HCT116 (cell line): ENCODE measurements around the gene IFNA14. TPM values are rescaled to one million over a fixed set of nuclear protein-coding genes. Genes with fewer than 3 reads are reported as not detected.
A peak's percentile ranks its signal among the peaks of the same experiment; 100 is the strongest.

ENCODE experiments used
- ATAC-seq: fragments of 200-7000 bp; cut with Tn5 transposase; 2 replicates; pipeline ENCODE4 v1.9.1; 2020; ENCODE audit warnings: mild to moderate bottlenecking, moderate library complexity
- BruUV-seq: library from RNA; stranded (reverse); fragments of 400-500 nt; replicated peaks from 2 replicates; lab custom pipeline; 2021; lab: Mats Ljungman, UMichigan
- CTCF ChIA-PET: fragments of 300-600 bp; sonication (Branson Sonifier 250); formaldehyde crosslinking; loops from one replicate; lab custom pipeline; 2021; ENCODE audit warnings: antibody characterized with exemption; lab: Charles Lee
- POLR2A ChIA-PET: fragments of 300-600, 350-600 bp; sonication (Branson Sonifier 250); formaldehyde crosslinking; loops from one replicate; lab custom pipeline; 2021; ENCODE audit warnings: antibody characterized with exemption; lab: Charles Lee
- RAD21 ChIA-PET, 2 experiments: fragments of 300-600 bp; sonication (Branson Sonifier 250); formaldehyde crosslinking; loops; one replicate each; lab custom pipeline; 2023; ENCODE audit warnings: low total read pairs in 2 of 2; ENCODE audit not compliant: uncharacterized antibody in 2 of 2, unreplicated experiment in 2 of 2, low non-redundant PET in 1 of 2; lab: Charles Lee
- DNase-seq: peaks from one replicate; pipeline ENCODE4 v3.0.0-alpha.2; 2010; ENCODE audit warnings: low read depth, low spot score
- H2AFZ ChIP-seq: fragments of 200-600 bp; shearing (Covaris generic), sonication (generic); 2 replicates; pipeline ENCODE4 v1.6.1; 2017; ENCODE audit warnings: low read depth, mixed run types, mixed read lengths, antibody characterized with exemption, low read length; ENCODE audit not compliant: poor library complexity, severe bottlenecking
- H3K27ac ChIP-seq: 2 replicates; pipeline ENCODE4 v1.5.1; 2012; ENCODE audit warnings: low read depth, low read length
- H3K27me3 ChIP-seq: fragments of 200-600 bp; sonication (generic); 2 replicates; pipeline ENCODE4 v1.6.1; 2016; ENCODE audit warnings: mixed run types, low read length, mixed read lengths; ENCODE audit not compliant: insufficient read depth
- H3K36me3 ChIP-seq, 2 experiments: fragments of 200-500 bp in 1 of 2; fragments of 200-600 bp in 1 of 2; sonication (Bioruptor generic) in 1 of 2; sonication (generic) in 1 of 2; 2 replicates each; pipeline versions ENCODE4 v1.5.1 to v1.6.1; 2014 to 2016; ENCODE audit warnings: low read length in 2 of 2, inconsistent platforms in 1 of 2, mixed read lengths in 1 of 2, mixed run types in 1 of 2; ENCODE audit not compliant: insufficient read depth in 2 of 2, control insufficient read depth in 1 of 2
- H3K4me1 ChIP-seq, 2 experiments: fragments of 200-600 bp in 1 of 2; sonication (generic) in 1 of 2; 2 replicates each; pipeline versions ENCODE4 v1.5.1 to v1.6.1; 2012 to 2017; ENCODE audit warnings: low read length in 2 of 2, inconsistent platforms in 1 of 2, mild to moderate bottlenecking in 1 of 2, mixed read lengths in 1 of 2, mixed run types in 1 of 2, moderate library complexity in 1 of 2; ENCODE audit not compliant: insufficient read depth in 2 of 2, control insufficient read depth in 1 of 2
- H3K4me2 ChIP-seq: fragments of 200-600 bp; sonication (generic); 2 replicates; pipeline ENCODE4 v1.6.1; 2017; ENCODE audit warnings: mixed run types, low read length, mixed read lengths
- H3K4me3 ChIP-seq, 2 experiments: fragments of 200-600 bp in 1 of 2; sonication (generic) in 1 of 2; replicated peaks in 1 of 2; 2 replicates each; pipeline ENCODE4 v1.5.1; 2011 to 2016; ENCODE audit warnings: low read length in 2 of 2, control low read depth in 1 of 2, low read depth in 1 of 2, mild to moderate bottlenecking in 1 of 2, mixed read lengths in 1 of 2, mixed run types in 1 of 2
- H3K79me2 ChIP-seq: fragments of 200-600 bp; sonication (generic); 2 replicates; pipeline ENCODE4 v1.6.1; 2017; ENCODE audit warnings: mild to moderate bottlenecking, mixed run types, low read length, moderate library complexity, mixed read lengths; ENCODE audit not compliant: insufficient read depth
- H3K9ac ChIP-seq: fragments of 200-600 bp; sonication (generic); 2 replicates; pipeline ENCODE4 v1.6.1; 2016; ENCODE audit warnings: low read length, mixed read lengths
- H3K9me2 ChIP-seq: fragments of 200-600 bp; sonication (generic), shearing (Covaris generic); 2 replicates; pipeline ENCODE4 v1.6.1; 2017; ENCODE audit warnings: mixed run types, mild to moderate bottlenecking, moderate library complexity; ENCODE audit not compliant: insufficient read depth
- H3K9me3 ChIP-seq, 2 experiments: fragments of 200-500 bp in 1 of 2; fragments of 200-600 bp in 1 of 2; sonication (Bioruptor generic) in 1 of 2; sonication (generic) in 1 of 2; 2 replicates each; pipeline ENCODE4 v1.6.1; 2014 to 2017; ENCODE audit warnings: low read length in 2 of 2, mixed read lengths in 2 of 2, inconsistent platforms in 1 of 2, low read depth in 1 of 2, mild to moderate bottlenecking in 1 of 2, mixed run types in 1 of 2, moderate library complexity in 1 of 2; ENCODE audit not compliant: control insufficient read depth in 1 of 2, insufficient read depth in 1 of 2
- H4K20me1 ChIP-seq: fragments of 200-600 bp; sonication (generic), shearing (Covaris generic); 2 replicates; pipeline ENCODE4 v1.6.1; 2017; ENCODE audit warnings: mixed run types, mild to moderate bottlenecking, moderate library complexity; ENCODE audit not compliant: insufficient read depth
- ATF3 ChIP-seq: IDR thresholded peaks from 2 replicates; pipeline ENCODE4 v1.6.1; 2012
- CBX3 ChIP-seq: IDR thresholded peaks from 2 replicates; pipeline ENCODE4 v1.6.1; 2012; ENCODE audit warnings: low read depth
- CEBPB ChIP-seq: IDR thresholded peaks from 2 replicates; pipeline ENCODE4 v1.6.1; 2012; ENCODE audit warnings: low read depth
- EGR1 ChIP-seq: IDR thresholded peaks from 2 replicates; pipeline ENCODE4 v1.6.1; 2012; ENCODE audit warnings: low read depth
- ELF1 ChIP-seq: IDR thresholded peaks from 2 replicates; pipeline ENCODE4 v1.6.1; 2012; ENCODE audit warnings: low read depth, borderline replicate concordance
- EZH2 ChIP-seq: fragments of 200-600 bp; sonication (generic); IDR thresholded peaks from 2 replicates; pipeline ENCODE4 v1.6.1; 2017; ENCODE audit warnings: antibody characterized with exemption, mixed run types
- EZH2phosphoT487 ChIP-seq: fragments of 200-600 bp; IDR thresholded peaks from 2 replicates; pipeline ENCODE4 v1.6.1; 2018; ENCODE audit warnings: antibody characterized with exemption, borderline replicate concordance
- FOSL1 ChIP-seq: IDR thresholded peaks from 2 replicates; pipeline ENCODE4 v1.6.1; 2012; ENCODE audit warnings: low read depth
- JUND ChIP-seq: IDR thresholded peaks from 2 replicates; pipeline ENCODE4 v1.6.1; 2012
- POLR2A ChIP-seq: IDR thresholded peaks from 2 replicates; pipeline ENCODE4 v1.7.0; 2011; ENCODE audit warnings: borderline replicate concordance; ENCODE audit not compliant: insufficient read depth, insufficient read length; ENCODE audit errors: extremely low read depth
- POLR2AphosphoS5 ChIP-seq: IDR thresholded peaks from 2 replicates; pipeline ENCODE4 v1.6.1; 2011; ENCODE audit warnings: mild to moderate bottlenecking, low read depth, low read length, moderate library complexity
- RAD21 ChIP-seq: IDR thresholded peaks from 2 replicates; pipeline ENCODE4 v1.6.1; 2012; ENCODE audit warnings: low read depth, mild to moderate bottlenecking
- SIN3A ChIP-seq: IDR thresholded peaks from 2 replicates; pipeline ENCODE4 v1.6.1; 2012; ENCODE audit warnings: low read depth
- SP1 ChIP-seq: IDR thresholded peaks from 2 replicates; pipeline ENCODE4 v1.6.1; 2012; ENCODE audit warnings: low read depth
- SRF ChIP-seq: IDR thresholded peaks from 2 replicates; pipeline ENCODE4 v1.6.1; 2012; ENCODE audit warnings: low read depth
- TCF7L2 ChIP-seq: IDR thresholded peaks from 2 replicates; pipeline ENCODE4 v1.7.0; 2011; ENCODE audit warnings: borderline replicate concordance, inconsistent platforms; ENCODE audit not compliant: insufficient read depth, insufficient read length; ENCODE audit errors: extremely low read depth
- YY1 ChIP-seq: IDR thresholded peaks from 2 replicates; pipeline ENCODE4 v1.6.1; 2011; ENCODE audit warnings: low read length, low read depth, moderate library complexity, mild to moderate bottlenecking; ENCODE audit not compliant: insufficient replicate concordance; ENCODE audit errors: extremely low read depth
- ZBTB33 ChIP-seq: IDR thresholded peaks from 2 replicates; pipeline ENCODE4 v1.6.1; 2011; ENCODE audit warnings: mild to moderate bottlenecking, low read length, moderate library complexity; ENCODE audit not compliant: insufficient replicate concordance; ENCODE audit errors: extremely low read depth
- ZFX ChIP-seq: fragments of 450-650 bp; IDR thresholded peaks from 2 replicates; pipeline ENCODE4 v1.6.1; 2017
- ZNF274 ChIP-seq: fragments of 200-500 bp; sonication (Bioruptor generic); IDR thresholded peaks from 2 replicates; pipeline ENCODE4 v1.6.1; 2014; ENCODE audit warnings: mild to moderate bottlenecking, low read depth, low read length, inconsistent platforms
- intact Hi-C: fragments of 100-400 bp; cut with micrococcal nuclease; formaldehyde crosslinking; loops from 2 replicates; pipeline ENCODE4 v1.10.0; 2022
- total RNA-seq: library from RNA; stranded (reverse); gene quantifications from one replicate; pipeline ENCODE4 v1.2.1, GENCODE V29; 2021; ENCODE audit not compliant: unreplicated experiment
- TF ChIP-seq, protein P1 (sequence below): IDR thresholded peaks from 2 replicates; pipeline ENCODE4 v1.6.1; 2012
- TF ChIP-seq, protein P2 (sequence below): IDR thresholded peaks from 2 replicates; pipeline ENCODE4 v1.6.1; 2012; ENCODE audit warnings: low read depth

The IFNA14 gene
- total RNA-seq, 1 experiment from 2014 or later = not detected

DNA sequence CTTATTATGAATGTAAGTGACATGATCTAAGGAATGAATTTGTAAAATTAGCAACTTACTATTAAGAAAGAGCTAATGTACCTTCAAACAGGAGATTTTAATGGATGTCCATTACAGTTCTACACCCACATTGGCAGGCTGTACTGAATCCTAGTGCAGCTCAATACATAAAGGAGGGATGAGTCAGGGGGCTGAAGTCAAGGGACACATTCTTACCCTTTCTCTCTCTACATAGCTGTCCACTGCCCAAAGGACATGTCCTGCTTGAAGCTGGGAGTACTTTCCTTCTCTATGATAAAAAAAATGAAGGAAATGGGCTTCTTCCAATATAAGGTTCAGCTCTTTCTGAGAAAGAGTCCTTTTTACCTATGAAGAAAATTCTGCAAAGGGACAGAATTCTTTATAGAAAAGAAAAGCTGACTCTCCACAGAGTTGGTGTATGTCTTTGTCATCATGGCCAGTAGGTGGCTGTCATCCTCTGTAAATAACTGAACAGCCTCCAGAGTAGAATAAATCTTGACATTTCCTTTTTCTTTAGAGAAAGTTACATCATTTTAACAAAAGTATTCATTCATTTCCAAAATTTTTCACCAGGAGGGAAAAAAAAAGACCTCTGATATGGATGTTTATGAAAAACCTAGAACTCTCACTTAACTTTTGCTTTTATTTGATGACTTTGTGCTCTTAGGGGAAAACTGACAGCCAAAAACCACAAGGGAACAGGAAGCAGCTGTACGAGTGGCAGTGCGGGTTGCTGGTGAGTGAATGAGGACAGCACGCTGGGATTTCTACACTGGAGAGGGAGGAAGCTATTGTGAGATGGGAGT lies 13.1 kb upstream of the IFNA14 start:
- no peaks in the 10 kb centered on the region for H3K27me3 ChIP-seq
- ChIA-PET CTCF (interaction anchor here (0.7 to 2.9 kb wide), 35 partner anchors 9 to 991 kb away, joined by 3 to 41 read pairs (median 5); partner anchors contain the start of gene KLHL9), RAD21 (interaction anchor here (0.6 to 1.7 kb wide), 5 partner anchors 45 to 230 kb away, joined by 3 to 5 read pairs (median 4); no protein-coding TSS in a partner anchor), POLR2A (interaction anchor here (1.0 to 2.0 kb wide), 4 partner anchors 15 to 431 kb away, joined by 3 to 14 read pairs (median 3); partner anchors contain the start of gene KLHL9)
- H2AFZ ChIP-seq = peak overlapping the region; percentile 92
- peak overlapping the region; percentile 82 for H3K4me2 ChIP-seq
- peaks cover 0 to 4% of the 10 kb centered on the region in 2 experiments; a peak in 1 of 4 replicates for H3K4me1 ChIP-seq
- H3K4me3 ChIP-seq = peak overlapping the region; percentile 23 to 45; a peak in 3 of 4 replicates
- H4K20me1 ChIP-seq = no peaks in the 10 kb centered on the region
- H3K9me2 ChIP-seq = no peaks in the 10 kb centered on the region
- no peaks in the 10 kb centered on the region for H3K36me3 ChIP-seq
- no peaks in the 10 kb centered on the region for H3K9me3 ChIP-seq
- peak; percentile 38 for DNase-seq
- no peaks in the 10 kb centered on the region for H3K79me2 ChIP-seq
- intact Hi-C loops = loop anchor here (1.0 to 5.0 kb wide), 3 partner anchors 143 to 254 kb away; no protein-coding TSS in a partner anchor
- no peak overlapping the region for H3K27ac ChIP-seq
- ATAC-seq = peak; percentile 93
- no peak overlapping the region for H3K9ac ChIP-seq
- no TSS peak for BruUV-seq
- TF ChIP-seq, protein P1, sequence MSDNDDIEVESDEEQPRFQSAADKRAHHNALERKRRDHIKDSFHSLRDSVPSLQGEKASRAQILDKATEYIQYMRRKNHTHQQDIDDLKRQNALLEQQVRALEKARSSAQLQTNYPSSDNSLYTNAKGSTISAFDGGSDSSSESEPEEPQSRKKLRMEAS = peak; percentile 34; the same call in 1 of the 2 replicates
- TF ChIP-seq EZH2phosphoT487 = no peak
- TF ChIP-seq, protein P2, sequence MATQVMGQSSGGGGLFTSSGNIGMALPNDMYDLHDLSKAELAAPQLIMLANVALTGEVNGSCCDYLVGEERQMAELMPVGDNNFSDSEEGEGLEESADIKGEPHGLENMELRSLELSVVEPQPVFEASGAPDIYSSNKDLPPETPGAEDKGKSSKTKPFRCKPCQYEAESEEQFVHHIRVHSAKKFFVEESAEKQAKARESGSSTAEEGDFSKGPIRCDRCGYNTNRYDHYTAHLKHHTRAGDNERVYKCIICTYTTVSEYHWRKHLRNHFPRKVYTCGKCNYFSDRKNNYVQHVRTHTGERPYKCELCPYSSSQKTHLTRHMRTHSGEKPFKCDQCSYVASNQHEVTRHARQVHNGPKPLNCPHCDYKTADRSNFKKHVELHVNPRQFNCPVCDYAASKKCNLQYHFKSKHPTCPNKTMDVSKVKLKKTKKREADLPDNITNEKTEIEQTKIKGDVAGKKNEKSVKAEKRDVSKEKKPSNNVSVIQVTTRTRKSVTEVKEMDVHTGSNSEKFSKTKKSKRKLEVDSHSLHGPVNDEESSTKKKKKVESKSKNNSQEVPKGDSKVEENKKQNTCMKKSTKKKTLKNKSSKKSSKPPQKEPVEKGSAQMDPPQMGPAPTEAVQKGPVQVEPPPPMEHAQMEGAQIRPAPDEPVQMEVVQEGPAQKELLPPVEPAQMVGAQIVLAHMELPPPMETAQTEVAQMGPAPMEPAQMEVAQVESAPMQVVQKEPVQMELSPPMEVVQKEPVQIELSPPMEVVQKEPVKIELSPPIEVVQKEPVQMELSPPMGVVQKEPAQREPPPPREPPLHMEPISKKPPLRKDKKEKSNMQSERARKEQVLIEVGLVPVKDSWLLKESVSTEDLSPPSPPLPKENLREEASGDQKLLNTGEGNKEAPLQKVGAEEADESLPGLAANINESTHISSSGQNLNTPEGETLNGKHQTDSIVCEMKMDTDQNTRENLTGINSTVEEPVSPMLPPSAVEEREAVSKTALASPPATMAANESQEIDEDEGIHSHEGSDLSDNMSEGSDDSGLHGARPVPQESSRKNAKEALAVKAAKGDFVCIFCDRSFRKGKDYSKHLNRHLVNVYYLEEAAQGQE = no peak
- no peak for TF ChIP-seq ZFX
- no peak for TF ChIP-seq POLR2A
- no peak for TF ChIP-seq YY1
- TF ChIP-seq SRF = no peak
- TF ChIP-seq ELF1 = no peak
- TF ChIP-seq RAD21 = peak; percentile 77
- no peak for TF ChIP-seq EGR1
- no peak for TF ChIP-seq TCF7L2
- TF ChIP-seq FOSL1 = no peak
- TF ChIP-seq POLR2AphosphoS5 = no peak
- TF ChIP-seq CBX3 = no peak
- TF ChIP-seq ZBTB33 = no peak
- no peak for TF ChIP-seq ATF3
- TF ChIP-seq ZNF274 = no peak
- no peak for TF ChIP-seq EZH2
- TF ChIP-seq JUND = no peak
- no peak for TF ChIP-seq SP1
- TF ChIP-seq CEBPB = no peak
- TF ChIP-seq SIN3A = no peak
